Stimulated activated CD4-positive, alpha-beta T cell treated with anti-CD3 and anti-CD28 coated beads, Interleukin-4, amount 100 ng/mL, for 4 hours (primary cell): ENCODE data around the gene ENOSF1.
"Not testable (repeated sequence)": the region's sequence is repeated elsewhere in the genome, so short reads cannot be mapped to it uniquely, and the experiment has no call there.

Experiments used
- DNase-seq, 2 experiments: peaks; one replicate each; pipeline ENCODE4 v3.0.0-alpha.2; 2020

ENOSF1 gene, protein sequence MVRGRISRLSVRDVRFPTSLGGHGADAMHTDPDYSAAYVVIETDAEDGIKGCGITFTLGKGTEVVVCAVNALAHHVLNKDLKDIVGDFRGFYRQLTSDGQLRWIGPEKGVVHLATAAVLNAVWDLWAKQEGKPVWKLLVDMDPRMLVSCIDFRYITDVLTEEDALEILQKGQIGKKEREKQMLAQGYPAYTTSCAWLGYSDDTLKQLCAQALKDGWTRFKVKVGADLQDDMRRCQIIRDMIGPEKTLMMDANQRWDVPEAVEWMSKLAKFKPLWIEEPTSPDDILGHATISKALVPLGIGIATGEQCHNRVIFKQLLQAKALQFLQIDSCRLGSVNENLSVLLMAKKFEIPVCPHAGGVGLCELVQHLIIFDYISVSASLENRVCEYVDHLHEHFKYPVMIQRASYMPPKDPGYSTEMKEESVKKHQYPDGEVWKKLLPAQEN

DNA sequence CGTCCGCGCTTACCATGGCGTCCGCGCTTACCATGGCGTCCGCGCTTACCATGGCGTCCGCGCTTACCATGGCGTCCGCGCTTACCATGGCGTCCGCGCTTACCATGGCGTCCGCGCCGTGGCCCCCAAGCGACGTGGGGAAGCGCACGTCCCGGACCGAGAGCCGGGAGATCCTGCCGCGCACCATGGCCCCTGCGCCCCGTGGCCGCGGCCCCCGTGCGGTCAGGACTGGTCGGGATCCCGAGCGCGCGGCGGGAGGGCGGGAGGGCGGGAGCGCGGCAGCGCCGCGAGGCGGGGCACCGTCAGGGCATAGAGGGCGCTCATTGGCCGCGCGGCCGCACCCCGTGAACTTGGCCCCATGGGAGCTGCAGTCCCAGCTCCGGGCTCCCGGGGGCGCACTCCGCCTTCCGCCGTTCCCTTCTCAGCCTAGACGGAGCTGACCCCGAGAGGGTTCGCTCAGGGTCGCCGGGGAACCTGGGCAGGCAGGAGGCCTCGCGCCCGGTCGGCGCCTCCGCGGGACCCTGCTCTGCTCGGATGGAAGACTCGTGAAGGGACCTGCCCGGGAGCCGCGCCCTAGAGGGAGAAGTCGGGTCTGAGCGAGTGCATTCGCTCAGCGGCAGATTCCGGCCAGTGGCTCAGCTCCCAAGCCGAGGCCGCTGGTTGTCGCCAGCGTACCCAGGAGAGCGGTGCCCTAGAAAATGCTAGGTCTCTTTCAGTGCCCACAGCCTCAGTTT lies at the start of gene ENOSF1:
Gene ENOSF1, minus strand, starts transcription at position 230 of the 734 bp plus-strand sequence. Its CDS starts 43 bp downstream, at position 187.
- DNase-seq = peak; percentile 81 to 83

DNA sequence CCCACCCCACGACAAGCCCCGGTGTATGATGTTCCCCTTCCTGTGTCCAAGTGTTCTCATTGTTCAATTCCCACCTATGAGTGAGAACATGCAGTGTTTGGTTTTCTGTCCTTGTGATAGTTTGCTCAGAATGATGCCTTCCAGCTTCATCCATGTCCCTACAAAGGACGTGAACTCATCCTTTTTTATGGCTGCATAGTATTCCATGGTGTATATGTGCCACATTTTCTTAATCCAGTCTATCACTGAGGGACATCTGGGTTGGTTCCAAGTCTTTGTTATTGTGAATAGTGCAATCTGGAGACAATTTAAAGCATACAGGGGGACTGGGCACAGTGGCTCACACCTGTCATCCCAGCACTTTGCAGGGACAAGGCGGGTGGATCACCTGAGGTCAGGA lies 47.4 kb upstream of the ENOSF1 start:
- DNase-seq = not testable (repeated sequence)

DNA sequence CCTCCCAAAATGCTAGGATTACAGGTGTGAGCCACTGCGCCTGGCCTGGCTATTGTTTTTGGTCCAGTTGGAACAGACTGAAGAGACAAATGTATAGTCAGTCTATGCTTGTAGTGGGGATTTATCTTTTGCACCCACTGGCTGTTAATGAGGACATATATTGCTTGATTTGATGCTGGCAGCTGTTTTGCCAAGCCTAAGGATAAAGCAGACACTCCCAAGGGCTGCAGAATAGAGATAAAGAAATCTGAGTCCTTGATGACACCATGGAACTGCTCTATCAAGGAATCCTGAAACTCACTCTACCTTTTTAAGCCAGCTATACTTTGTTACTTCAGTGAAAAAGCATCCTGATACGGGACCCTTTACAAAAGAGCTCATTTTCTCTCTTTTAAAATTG lies 43.1 kb upstream of the ENOSF1 start:
- DNase-seq = no peak

DNA sequence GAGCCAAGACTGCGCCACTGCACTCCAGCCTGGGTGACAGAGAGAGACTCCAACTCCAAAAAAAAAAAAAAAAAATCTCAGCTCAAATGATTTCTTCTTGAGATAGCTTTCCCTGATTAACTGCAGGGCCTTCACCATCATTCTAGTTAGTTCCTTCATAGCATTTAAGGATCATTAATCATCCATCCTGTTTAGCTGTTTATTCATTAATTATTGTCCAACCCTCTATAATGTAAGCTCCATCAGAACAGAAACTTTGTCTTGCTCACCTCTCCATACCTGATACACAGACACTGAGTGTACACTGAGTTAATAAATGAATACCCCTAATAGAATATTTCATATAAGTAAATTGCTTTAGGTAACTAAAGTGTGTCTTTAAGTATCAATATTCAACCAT lies 42.2 kb upstream of the ENOSF1 start:
- DNase-seq = no peak

DNA sequence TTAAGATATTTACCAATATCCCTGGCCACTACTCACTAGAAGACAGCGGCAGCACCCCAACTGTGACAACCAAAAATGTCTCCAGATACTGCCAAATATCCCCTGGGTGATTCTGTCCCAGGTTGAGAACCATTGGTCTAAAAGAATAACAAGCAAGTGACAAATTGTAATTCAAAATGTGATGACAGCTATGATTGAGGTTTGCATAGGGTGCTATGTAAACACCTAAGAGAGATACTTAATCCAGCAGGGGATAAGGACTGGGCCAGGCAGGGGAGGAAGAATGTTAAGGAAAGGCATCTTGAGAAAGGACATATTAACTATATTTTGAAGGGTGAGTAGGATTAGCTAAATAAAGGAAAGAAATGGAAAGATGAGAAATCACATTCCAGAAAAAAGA lies 38.0 kb upstream of the ENOSF1 start:
- DNase-seq = no peak

DNA sequence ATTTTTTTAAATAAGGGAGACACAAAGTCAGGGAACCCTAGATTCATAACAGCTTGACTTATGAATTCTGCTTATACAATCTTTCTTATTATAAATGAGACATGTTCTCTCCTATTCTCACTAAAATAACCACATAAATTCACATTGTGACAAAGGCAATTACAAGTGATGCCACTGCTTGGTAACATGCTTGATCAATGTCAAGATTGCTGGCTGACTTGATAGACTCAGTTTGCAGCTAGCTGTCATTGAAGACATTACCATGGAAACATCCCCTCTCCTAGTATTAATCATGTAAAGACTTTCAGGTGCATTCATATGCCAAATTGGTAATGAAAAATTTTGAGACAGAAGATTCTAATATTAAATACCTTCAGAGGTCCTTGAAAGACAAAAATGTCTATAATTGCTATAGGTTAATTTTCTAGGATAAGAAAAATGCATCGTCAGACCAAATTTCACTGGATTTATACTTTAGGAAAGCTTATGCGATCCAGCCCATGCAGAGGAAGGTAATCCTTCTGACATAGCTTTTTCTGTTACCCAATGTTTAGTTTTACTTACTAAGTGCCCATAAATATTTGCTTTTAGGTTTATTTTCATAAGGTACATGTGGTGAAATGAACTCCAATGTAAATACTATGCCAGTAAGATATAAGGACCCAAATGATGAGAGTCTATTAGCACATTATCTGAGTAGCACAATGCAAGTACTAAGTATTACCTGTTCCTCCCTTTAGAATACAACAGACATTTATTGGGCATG lies 32.6 kb upstream of the ENOSF1 start:
- DNase-seq = no peak

DNA sequence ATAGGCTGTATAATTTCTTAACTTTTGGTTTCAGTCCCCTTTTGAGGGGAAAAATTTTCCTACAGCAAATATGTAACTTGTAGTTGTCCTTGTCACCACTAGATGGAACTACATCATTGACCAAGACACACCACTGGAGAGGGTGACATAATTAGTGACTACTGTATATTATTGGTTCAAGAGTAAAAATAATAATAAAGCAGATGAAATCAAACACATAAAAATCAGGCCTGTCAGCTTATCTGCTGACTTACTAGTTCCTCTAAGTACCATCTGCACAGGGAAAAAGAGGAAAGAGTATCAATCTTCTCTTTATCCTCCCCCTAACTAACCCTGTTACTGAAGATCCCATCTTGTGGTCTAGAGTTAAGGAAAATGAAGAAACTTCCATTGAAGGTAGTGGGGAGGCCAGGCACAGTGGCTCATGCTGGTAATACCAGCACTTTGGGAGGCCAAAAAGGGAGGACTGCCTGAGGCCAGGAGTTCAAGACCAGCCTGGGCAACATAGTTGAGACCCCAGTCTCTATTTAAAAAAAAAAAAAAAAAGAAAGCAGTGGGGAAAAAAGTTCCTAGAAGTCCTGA lies 29.6 kb upstream of the ENOSF1 start:
- DNase-seq = no peak

DNA sequence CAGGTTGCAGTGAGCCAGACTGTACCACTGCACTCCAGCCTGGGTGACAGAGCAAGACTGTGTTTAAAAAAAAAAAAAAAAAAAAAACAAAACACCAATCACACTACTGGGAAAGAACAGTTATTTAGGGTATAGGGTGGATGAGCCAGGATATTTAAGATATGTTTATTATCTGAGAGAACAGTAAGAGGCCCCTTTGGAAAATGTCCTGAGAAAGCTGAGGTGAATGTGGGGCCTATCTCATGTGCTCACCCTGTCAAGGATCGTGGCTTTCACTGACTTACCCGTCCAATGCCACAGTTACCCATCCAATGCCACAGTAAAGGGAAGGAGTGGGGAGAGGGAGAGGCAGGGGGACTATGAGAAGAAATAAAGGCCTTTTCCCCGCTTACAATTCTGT lies 19.9 kb upstream of the ENOSF1 start:
- DNase-seq = no peak

DNA sequence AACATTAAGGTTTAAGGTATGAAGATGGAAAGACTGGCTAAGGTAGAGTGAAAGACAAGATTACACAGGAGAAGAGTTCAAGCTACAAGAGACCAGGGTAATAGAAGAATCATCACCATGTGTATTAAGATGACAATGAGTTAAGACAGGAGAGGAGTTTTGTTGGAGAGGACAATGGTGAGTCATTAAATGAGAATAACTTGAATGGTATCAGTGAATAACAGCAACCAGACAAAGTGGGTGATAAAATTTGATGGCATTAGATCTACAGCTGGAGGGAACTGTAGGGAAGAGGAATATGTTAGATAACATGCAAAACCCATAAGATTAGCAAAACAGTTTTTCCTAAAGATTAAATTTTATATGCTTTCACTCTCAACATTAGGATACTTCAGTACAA lies 18.8 kb upstream of the ENOSF1 start:
- DNase-seq = no peak

DNA sequence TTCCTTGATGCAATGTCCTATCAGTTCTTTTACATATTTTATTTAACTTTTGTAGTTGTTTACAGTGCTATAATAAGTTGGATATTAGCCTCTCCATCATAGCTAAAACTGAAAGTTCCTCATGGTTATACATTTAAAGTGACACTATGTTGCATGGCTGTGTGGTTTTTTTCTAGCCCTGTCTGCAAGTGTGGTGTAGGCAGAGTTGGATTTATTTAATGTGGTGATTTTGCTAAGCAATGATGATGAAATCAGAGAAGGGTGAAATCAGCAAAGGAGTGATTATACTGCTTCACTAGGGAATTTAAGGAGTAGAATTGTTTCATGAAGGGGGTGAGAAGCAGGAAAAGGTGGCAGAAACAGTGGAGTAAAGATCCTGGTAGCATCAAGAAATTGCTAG lies 18.3 kb upstream of the ENOSF1 start:
- no peak for DNase-seq

DNA sequence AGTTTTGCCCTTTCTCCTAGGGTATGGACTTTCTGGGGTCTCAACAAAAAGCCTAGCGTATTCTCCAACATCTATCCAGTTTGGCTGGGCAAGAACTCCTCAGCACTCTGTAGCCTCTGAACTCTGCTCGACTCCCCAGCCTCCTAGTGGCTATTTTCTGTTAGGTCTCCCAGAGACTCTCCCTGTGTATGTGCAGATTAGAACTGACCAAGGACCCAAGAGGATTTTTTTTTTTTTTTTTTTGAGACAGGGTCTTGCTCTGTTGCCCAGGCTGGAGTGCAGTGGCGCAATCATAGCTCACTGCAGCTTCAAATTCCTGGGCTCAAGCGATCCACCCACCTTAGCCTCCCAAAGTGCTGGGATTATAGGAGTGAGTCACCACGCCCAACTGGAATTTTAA lies 17.7 kb upstream of the ENOSF1 start:
- DNase-seq = not testable (repeated sequence)

DNA sequence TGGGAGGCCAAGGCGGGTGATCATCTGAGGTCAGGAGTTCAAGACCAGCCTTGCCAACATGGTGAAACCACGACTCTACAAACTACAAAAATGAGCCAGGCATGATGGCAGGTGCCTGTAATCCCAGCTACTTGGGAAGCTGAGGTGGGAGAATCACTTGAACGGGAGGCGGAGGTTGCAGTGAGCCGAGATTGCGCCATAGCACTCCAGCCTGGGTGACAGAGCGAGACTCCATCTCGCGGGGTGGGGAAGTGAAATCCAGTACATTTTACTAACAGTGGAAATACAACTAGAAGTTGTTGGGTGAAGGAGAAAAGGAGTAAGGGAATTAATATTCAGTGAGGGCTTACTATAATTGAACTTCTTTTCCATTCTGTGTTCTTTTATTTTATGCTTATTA lies 13.2 kb upstream of the ENOSF1 start:
- DNase-seq = no peak

DNA sequence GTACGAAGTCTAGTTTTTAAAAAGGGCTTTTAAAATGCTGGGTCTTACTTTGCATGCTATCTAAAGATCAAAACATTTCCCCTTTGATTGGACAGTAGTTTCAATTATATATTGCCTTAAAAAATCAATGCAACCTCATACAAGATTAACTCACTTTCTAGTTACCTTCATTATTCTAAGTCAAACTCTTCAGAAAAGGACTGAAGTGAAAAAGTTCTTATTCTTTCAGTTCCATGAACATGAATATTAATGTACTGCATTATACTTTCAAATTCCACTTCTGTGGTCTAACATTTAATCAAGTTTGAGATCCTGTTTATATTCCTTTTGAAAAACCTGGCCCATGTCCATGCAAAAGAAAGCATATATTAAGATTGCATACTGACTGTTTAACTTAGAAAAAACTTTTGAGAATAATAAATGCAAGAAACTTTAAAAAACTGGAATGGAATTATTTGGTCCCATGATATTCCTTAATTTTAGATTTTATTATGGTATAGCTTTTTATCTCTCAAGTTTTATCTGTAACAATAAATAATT lies 11.2 kb upstream of the ENOSF1 start:
- no peak for DNase-seq

DNA sequence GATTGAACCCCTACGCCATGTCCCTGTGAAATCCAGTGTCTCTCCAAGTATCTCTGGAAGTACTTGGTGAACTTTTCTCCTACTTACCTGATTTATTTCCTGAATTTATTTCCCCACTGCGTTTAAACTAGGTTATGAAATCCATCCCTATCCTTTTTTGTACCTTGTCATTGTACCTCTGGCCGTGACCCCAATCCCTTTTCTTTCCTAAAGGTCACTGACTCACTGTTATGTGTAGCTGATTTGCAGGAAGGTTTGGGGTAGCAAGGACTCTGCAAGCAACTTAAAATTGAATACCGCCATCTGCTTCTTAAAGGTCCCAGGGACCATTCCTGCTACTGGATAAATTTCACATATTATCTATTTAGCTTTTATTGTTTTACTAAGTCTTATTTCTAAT lies 4.6 kb upstream of the ENOSF1 start:
- no peak for DNase-seq

DNA sequence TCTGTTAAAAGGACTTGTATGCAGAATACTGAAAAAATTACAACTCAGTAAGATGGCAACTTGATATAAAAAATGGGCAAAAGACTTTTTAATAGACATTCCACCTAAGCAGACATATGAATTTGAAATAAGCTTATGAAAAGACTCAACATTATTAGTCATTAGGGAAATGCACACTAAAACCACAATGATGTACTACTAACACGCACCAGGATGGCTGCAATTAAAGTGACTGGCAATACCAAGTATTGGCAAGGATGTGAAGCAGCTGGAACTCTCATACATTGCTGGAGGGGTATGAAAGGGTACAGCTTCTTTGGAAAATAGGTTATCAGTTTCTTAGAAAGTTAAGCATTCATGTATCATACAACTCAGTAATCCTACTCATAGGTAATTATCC lies 3.2 kb upstream of the ENOSF1 start:
- peak in 1 of 2 experiments; percentile 15 for DNase-seq

DNA sequence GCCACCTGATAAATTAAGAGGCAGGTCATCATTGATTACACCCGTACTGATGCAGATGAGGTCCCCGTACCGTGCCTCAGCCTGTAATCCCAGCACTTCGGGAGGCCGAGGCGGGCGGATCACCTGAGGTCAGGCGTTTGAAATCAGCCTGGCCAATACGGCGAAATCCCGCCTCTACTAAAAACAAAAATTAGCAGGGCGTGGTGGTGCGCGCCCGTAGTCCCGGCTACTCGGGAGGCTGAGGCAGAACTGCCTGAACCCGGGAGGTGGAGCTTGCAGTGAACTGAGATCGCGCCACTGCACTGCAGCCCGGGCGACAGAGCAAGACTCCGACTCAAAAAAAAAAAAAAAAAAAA lies 683 bp upstream of the ENOSF1 start:
- DNase-seq = no peak

DNA sequence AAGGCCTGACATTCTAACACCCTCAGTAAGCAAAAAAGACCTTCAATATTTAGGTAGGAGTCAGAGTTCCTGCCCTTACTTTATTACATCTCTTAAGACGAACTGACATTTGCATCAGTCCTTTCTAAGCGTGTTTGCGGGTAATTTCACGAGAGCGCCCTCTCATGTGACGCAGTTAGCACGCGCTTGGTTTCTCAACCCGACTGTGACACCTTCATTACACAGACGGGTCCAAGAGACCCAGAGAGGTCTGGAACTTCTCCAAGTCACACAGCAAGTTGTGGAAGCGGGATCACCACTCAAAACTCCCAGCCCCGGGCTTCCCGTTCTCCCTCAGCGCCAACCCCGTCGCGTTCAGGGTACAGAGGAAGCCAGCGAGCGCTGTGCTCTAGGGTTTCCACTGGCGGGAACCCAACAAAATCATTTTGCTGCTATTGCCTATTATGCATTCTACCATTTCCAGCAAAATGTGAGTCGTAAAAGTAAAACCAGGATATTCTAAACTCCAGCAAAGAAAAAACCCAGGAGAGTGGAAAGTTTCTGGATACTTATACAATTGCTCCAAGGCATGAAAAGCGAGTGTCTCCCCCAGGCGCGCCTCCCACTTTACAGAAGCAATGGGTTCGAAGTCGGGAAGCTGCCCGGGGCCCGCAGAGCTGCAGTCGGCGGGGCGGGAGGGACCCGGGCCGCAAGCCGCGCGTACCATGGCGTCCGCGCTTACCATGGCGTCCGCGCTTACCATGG lies 601 bp downstream of the ENOSF1 start:
- DNase-seq = peak; percentile 55 to 81

DNA sequence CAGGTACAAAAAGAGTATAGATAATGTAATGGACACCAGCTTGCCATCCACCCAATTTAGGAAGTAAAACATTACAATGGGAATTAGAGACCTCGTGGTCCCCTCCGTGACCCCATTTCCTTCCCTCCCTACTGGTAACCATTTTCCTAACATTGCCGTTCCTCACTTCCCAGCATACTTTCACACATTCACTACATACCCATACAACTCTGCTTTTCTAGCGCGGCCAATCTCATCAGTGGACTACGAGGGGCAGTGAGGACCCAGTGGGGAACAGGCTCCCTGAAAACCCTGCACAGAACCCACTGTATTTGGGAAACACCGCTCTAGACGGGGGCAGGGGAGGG lies 1.1 kb downstream of the ENOSF1 start:
- no peak for DNase-seq

DNA sequence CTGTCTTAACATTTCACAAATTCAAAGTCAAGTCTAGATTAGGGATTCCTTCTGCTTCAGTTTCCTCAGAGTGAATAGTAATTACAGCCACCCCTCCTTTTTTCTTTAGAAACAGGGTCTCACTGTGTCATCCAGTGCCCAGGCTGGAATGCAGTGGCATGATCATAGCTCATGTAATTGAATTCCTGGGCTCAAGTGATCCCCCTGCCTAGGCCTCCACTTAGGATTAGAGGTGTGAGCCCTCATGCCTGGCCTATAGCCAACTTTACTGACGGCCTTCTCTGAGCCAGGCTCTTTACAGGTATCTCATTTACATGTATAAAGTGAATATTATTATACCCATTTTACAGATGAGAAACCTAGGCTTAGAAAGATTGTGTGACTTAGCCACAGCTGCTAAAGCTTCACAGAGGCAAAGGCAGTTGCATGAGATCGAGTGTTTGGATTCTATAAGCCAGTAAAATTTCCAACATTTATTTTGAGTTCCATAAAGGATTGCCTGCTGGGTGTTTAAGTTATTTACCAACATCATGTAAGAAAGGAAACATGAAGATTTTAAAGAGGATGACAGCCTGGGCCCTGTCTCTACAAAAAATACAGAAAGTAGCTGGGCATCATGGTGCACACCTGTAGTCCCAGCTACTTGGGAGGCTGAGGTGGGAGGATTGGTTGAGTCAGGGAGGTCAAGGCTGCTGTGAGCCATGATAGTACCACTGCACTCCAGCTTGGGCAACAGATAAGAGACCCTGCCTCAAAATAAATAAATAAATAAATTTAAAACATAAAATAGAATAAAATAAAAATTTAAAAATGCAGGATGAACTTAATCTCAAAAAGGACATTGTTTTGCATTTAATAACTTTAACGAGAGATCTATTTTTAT lies 1.8 kb downstream of the ENOSF1 start:
- no peak for DNase-seq

DNA sequence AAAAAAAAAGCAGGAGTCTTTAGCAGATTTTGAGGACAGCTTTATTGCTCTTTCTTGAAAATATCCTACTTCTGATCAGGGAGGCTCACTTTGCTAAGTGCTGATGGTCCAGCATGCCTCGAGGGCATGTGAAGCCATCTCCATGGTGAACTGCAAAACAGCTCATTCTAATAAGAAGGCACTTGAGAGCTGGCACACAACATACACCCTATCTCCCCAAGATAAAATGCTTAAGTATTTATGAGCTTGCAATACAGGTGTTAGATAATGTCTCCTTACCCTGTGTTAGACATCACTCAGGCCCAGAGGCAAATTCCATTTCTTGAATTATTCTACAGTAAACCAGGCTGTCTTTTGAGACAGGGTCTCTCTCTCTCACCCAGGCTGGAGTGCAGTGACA lies 2.7 kb downstream of the ENOSF1 start:
- DNase-seq = no peak

DNA sequence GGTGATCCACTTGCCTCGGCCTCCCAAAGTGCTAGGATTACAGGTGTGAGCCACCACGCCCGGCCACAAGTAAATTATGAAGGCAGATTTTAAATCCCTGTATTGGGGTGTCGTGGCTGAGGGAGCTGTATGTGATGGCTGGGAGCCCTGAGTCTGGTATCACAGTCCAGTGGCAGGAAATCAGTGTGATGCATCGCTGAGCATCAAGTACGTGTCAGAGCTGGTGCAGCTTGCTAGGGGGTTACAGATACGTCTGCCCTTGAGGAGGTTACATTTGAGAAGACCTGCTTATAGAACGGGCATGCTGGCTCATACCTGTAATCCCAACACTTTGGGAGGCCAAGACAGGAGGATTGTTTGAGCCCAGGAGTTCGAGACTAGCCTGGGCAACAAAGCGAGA lies 4.3 kb downstream of the ENOSF1 start:
- no peak for DNase-seq
